Stimulated activated CD4-positive, alpha-beta T cell treated with anti-CD3 and anti-CD28 coated beads, Interleukin-2, amount 100 ng/mL, for 24 hours (primary cell): ENCODE results near the gene PHF3.
"Not testable (repeated sequence)": the region's sequence is repeated elsewhere in the genome, so short reads cannot be mapped to it uniquely, and the experiment has no call there.

Experiments used
- DNase-seq, 2 donors: peaks; one replicate each; pipeline ENCODE4 v3.0.0-alpha.2; 2020

PHF3 gene

GRCh38 chr6:63716169-63716568 lies 80.6 kb downstream of the PHF3 start:
- no peak for DNase-seq

DNA sequence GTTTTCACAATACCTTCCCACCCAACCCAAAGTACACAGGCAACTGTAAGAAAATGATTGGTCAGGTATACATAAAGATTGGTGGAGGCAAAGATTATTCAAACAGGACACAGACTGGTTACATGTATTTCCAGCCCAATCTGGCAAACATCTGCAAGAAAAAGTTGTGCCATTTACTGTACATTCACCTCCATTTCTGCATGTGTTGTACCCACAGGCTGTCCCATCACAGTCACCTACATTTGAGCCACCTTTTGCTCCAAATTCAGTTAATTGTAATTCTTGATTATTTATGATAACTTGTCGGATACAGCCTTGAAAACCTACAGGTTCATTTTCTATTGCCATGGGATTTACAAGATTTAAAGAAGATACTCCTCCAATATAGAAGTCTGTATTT lies 85.6 kb downstream of the PHF3 start:
- no peak for DNase-seq

GRCh38 chr6:63724721-63725120 lies 89.1 kb downstream of the PHF3 start:
- DNase-seq, result no peak

GRCh38 chr6:63730311-63730710 lies 94.7 kb downstream of the PHF3 start:
- DNase-seq, result no peak

DNA sequence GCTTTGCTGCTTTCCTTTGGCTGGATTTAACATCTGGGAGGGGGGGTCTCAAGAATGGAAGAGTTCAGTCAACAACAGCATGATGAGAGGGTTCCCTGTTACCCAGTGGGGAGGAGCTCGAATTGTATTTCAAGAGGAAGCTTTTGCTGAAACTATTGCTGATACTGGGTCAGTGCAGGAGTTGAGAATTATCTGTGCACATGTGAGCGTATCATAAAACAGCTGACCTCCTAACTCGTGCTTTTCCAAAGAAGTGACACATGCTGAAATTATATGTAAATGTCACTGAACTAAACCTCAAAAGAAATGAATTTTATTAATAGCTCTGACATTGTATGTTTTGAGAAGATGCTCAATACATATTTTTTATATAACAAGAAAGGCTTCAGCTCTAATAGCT lies 96.3 kb downstream of the PHF3 start:
- no peak for DNase-seq

- DNase-seq, result no peak
These were observed 96.7 kb downstream of the PHF3 start for GRCh38 chr6:63732336-63732735.

GRCh38 chr6:63734923-63735322 lies 99.3 kb downstream of the PHF3 start:
- no peak for DNase-seq

GRCh38 chr6:63738190-63738589 lies 102.6 kb downstream of the PHF3 start:
- not testable (repeated sequence) for DNase-seq

DNA sequence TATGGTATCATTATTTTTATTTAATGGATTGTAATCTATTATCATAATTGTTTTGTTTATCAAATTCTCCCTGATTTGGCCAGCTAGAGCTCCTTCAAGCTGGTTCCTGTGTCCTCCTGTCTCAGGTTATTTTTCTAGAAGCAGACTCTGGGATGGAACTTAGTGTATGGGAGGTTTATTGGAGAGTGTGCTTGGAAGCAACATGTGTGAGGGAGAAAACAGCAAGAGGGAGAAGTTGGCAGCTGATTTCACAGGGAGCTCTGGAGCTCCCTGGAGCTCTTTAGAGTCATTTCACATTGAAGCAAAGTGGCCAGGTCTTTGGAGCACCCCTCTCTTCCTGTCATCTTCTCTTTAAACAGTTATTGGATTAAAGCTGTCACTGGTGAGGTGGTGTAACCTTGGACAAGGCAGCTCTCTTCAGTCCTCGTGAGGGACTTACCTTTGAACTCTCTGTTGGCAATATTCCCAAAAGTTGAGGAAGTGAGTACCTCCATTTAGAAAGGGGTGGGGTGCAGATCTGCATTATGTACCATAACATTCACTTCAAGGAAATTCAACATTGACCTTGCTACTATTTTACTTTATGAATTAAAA lies 103.6 kb downstream of the PHF3 start:
- no peak for DNase-seq

DNA sequence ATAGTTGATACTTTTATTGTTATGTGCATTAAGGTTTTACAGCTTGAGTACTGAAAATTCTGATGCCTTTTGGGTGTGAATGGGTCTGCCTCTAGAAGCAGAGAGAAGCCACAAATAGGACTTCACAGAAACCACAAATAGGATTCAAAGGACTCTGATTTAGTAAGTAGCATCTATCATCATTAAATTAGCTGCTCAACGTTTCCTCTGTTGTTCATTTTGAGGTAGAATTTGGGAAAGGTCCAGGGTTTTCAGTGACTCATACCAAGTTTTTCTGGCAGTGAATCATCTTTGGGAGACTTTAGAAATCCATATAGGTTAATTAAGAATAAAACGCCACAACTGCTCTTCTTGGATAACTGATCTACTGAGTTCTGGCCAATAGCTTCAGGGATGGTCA lies 105.1 kb downstream of the PHF3 start:
- DNase-seq, result no peak

DNA sequence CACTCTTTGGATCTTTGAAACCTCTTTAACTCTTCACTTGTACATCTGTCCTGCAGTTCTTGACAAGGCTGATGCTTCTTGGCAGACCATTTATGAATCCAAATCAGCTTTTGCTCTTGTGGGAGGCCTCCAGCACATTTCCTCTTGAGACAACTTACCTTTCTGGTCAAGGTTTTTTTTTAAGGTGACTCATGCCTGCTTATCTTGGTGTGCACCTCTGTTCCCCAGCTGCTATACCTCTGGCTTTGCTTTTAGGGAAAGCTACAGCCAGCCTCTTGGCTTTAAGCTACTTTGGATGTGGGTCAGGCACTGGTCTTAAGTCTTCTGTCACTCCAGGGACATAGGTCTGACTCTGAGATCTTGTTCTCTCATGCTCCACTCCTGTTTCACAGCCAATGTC lies 106.5 kb downstream of the PHF3 start:
- DNase-seq, result no peak

- no peak for DNase-seq
These were observed 108.1 kb downstream of the PHF3 start for GRCh38 chr6:63743691-63744090.

GRCh38 chr6:63744810-63745209 lies 109.2 kb downstream of the PHF3 start:
- no peak for DNase-seq

DNA sequence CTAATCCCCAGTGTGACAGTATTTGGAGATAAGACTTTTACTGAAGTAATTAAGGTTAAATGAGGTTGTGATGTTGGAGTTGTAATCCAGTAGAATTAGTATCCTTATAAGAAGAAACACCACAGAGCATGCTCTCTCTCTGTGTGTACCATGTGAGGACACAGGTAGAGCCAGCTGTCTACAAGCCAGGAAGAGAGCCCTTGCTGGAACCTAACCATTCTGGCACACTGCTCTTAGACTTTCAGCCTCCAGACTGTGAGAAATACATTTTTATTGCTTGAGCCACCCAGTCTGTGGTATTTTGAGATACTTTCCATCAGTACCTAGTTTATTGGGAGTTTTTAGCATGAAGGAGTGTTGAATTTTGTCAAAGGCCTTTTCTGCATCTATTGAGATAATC lies 110.2 kb downstream of the PHF3 start:
- no peak for DNase-seq

- no peak for DNase-seq
These were observed 114.8 kb downstream of the PHF3 start for GRCh38 chr6:63750400-63750799.

DNA sequence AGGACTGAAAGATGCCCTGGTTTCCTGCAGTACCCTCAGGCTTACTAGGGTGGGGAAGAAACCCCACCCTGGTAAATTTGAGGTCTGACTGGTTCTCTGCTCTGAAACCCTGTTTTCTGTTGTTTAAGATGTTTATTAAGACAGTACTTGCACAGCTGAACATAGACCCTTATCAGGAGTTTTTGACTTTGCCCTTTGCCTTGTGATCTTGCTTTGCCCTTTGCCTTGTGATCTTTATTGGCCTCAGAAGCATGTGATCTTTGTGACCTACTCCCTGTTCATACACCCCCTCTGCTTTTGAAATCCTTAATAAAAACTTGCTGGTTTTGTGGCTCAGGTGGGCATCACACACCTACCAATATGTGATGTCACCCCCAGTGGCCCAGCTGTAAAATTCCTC lies 121.7 kb downstream of the PHF3 start:
- not testable (repeated sequence) for DNase-seq

- DNase-seq, result no peak
These were observed 122.2 kb downstream of the PHF3 start for GRCh38 chr6:63757826-63758225.

- DNase-seq, result no peak
These were observed 124.1 kb downstream of the PHF3 start for GRCh38 chr6:63759605-63760105.

DNA sequence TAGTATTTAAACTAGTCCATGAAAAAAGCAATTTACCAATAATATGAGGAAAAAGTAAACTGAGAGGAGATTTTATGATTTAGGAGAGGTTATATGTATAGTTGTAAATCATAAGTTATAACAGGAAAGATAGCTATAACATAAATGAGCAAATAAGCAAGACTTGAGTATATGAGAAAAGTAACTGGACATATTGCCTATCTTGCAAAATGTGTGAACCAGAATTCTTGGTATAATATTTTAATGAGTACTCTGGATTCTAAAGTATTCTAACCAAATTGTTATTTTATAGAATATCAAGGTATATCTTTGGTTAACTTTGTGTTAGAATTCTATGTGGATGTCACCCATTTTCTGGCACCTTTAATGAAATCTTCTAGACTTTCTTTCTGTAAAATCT lies 124.6 kb downstream of the PHF3 start:
- no peak for DNase-seq

DNA sequence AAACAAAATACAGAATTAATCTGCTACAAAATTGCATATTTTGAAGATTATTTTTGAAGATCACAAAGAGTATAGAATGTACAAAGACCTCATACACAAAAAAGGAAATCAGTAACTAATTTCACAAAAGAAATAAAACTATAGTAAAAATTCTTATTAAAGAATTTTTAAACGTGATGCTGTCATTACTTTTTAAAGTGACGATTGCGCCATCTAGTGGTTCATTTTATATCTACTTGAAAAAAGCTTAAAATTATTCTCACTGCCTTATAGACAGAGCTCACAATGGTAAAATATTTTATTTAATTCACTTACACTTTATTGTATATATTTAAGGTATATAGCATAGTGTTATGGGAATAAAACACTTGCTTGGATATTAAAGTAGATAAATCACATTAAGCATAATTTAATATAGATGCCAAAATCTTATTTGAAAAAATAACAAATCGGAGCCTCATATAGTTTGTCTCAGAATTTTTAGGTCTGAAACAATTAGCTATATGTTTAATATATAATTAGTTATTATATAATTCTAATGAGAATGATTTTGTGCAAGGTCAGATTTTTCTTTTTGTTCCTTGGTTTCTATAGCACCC lies 128.8 kb downstream of the PHF3 start:
- no peak for DNase-seq
